T-cell (primary cell): Measurements from ENCODE around the gene ESYT1. TPM values are rescaled to one million over a fixed set of nuclear protein-coding genes. Genes with fewer than 3 reads are reported as not detected.

Experiments
- ATAC-seq, 4 experiments: fragments of 200-7000 bp in 3 of 4; fragments of 150-1000 bp in 1 of 4; cut with Tn5 transposase; replicated peaks in 1 of 4; 1 replicate in 3 of 4; 2 replicates in 1 of 4; pipeline ENCODE4 v1.10.0; 2021; ENCODE audit warnings: moderate library complexity in 3 of 4, mild to moderate bottlenecking in 2 of 4, moderate number of reproducible peaks in 1 of 4
- CTCF ChIA-PET, 2 donors: fragments of 300-600 bp; sonication (Branson Sonifier 250); formaldehyde crosslinking; loops; one replicate each; lab custom pipeline; 2022; ENCODE audit warnings: antibody characterized with exemption in 2 of 2; lab: Charles Lee
- POLR2A ChIA-PET, 2 donors: fragments of 300-600 bp; sonication (Branson Sonifier 250); formaldehyde crosslinking; loops; one replicate each; lab custom pipeline; 2022; ENCODE audit warnings: antibody characterized with exemption in 2 of 2; lab: Charles Lee
- DNase-seq, 35 experiments: peaks; one replicate each; pipeline versions ENCODE4 v3.0.0 to v3.0.0-alpha.2; 2013 to 2023
- H3K27ac ChIP-seq: one replicate; pipeline ENCODE4 v1.5.1; 2013; ENCODE audit warnings: low read length
- H3K27me3 ChIP-seq, 2 experiments: replicated peaks in 1 of 2; 1 replicate in 1 of 2; 2 replicates in 1 of 2; pipeline versions ENCODE4 v1.6.1 to v1.7.0; 2013; ENCODE audit warnings: low read length in 1 of 2, mixed read lengths in 1 of 2; ENCODE audit not compliant: control insufficient read depth in 2 of 2, insufficient read depth in 2 of 2; ENCODE audit errors: extremely low read depth in 1 of 2
- H3K36me3 ChIP-seq, 2 donors: 1 replicate in 1 of 2; 2 replicates in 1 of 2; pipeline versions ENCODE4 v1.6.1 to v1.7.0; 2013; ENCODE audit warnings: low read length in 1 of 2; ENCODE audit not compliant: control insufficient read depth in 2 of 2, insufficient read depth in 1 of 2; ENCODE audit errors: extremely low read depth in 1 of 2
- H3K4me1 ChIP-seq, 2 experiments: 1 replicate in 1 of 2; 2 replicates in 1 of 2; pipeline versions ENCODE4 v1.6.1 to v1.7.0; 2013; ENCODE audit warnings: low read length in 2 of 2, mixed read lengths in 1 of 2; ENCODE audit not compliant: insufficient read depth in 2 of 2, control insufficient read depth in 1 of 2; ENCODE audit errors: extremely low read depth in 1 of 2
- H3K4me3 ChIP-seq, 2 donors: 1 replicate in 1 of 2; 2 replicates in 1 of 2; pipeline versions ENCODE4 v1.5.1 to v1.7.0; 2013; ENCODE audit warnings: mild to moderate bottlenecking in 2 of 2, low read length in 1 of 2, moderate library complexity in 1 of 2; ENCODE audit not compliant: control insufficient read depth in 1 of 2; ENCODE audit errors: extremely low read depth in 1 of 2
- H3K9me3 ChIP-seq: 2 replicates; pipeline ENCODE4 v1.7.0; 2013
- H3K27ac Mint-ChIP-seq, 2 donors: one replicate each; pipeline ENCODE4 v1.8.0; 2020 to 2021; ENCODE audit warnings: mild to moderate bottlenecking in 2 of 2, mixed read lengths in 2 of 2
- H3K27me3 Mint-ChIP-seq, 2 donors: one replicate each; pipeline ENCODE4 v1.8.0; 2021 to 2022; ENCODE audit warnings: mixed read lengths in 2 of 2
- H3K36me3 Mint-ChIP-seq: one replicate; pipeline ENCODE4 v1.8.0; 2021; ENCODE audit warnings: mixed read lengths
- H3K4me1 Mint-ChIP-seq, 3 donors: one replicate each; pipeline ENCODE4 v1.8.0; 2020 to 2022; ENCODE audit warnings: mixed read lengths in 3 of 3, mild to moderate bottlenecking in 1 of 3
- H3K4me3 Mint-ChIP-seq, 3 donors: one replicate each; pipeline ENCODE4 v1.8.0; 2020 to 2022; ENCODE audit warnings: mild to moderate bottlenecking in 3 of 3, mixed read lengths in 3 of 3, moderate library complexity in 3 of 3
- H3K9me3 Mint-ChIP-seq, 3 donors: one replicate each; pipeline ENCODE4 v1.8.0; 2020 to 2022; ENCODE audit warnings: mixed read lengths in 3 of 3
- WGBS: methylation state at CpG from one replicate; pipeline ENCODE4 v1.1.5; 2013; ENCODE audit warnings: missing lambda C conversion rate; ENCODE audit not compliant: insufficient coverage; 5-methylcytosine and 5-hydroxymethylcytosine counted together
- total RNA-seq, 35 experiments: library from RNA in 6 of 35; stranded (reverse) in 6 of 35; fragments of 120-200 nt in 1 of 35; gene quantifications; one replicate each; pipeline versions ENCODE4 v1.2.1 to v1.2.4 and lab custom pipeline; 2013 to 2026

The ESYT1 gene
- total RNA-seq, 5 donors from 2014 or later (not counting 1 experiment from before 2014, with no cell fraction given) = 181 to 298 (median 276) TPM

DNA sequence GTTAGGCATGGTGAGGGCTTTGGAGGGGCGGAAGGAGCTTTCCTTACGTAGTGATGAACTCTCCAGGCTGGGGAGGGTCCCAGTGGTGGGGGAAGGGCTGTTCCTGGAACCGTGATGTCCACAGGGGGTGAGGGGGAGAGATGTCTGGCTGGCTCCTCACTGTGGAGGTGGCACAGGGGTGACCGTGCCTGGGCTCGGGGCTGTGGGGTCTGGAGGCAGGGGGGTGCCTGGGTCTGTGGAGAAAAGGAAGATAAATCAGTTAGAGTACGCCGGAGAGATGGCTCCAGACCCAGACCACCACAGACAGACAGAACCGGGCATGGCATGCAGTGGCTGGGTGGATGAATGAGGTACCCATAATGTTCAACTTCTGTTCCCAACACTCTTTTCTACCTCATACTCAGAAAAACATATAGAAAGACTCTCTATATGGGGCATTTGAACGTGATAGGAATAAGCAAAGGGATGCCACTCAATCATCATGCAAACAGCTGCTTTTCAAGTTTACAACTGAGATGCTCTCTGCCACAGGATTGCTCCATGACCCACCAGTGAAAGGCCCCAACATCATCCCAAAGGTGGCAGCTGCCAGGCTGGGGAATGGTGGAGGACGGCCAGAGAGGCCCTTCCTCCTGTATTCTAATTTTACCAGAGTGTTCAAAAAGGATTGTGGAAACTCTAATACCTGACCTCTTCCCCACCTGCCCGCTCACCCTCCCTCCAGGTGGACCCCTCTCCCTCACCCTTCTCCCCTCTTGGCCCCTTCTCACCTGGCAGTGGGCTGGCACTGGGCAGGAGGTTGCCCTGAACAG, 35.7 kb downstream of the ESYT1 start:
- 70% methylated on average over 3 of the region's 11 CpGs for WGBS
- Mint-ChIP-seq H3K4me3 (no peak overlapping the region), H3K9me3 (no peaks in the 10 kb centered on the region), H3K4me1 (peaks cover 29 to 39% (median 38%) of the 10 kb centered on the region in 3 donors), H3K27ac (peak overlapping the region; percentile 28 to 63), H3K36me3 (peaks cover 51% of the 10 kb centered on the region), H3K27me3 (no peaks in the 10 kb centered on the region)
- H3K27me3 ChIP-seq = no peaks in the 10 kb centered on the region
- no peak for ATAC-seq
- no peak overlapping the region for H3K27ac ChIP-seq
- no peak overlapping the region for H3K4me3 ChIP-seq
- peaks cover 5 to 89% of the 10 kb centered on the region in 2 donors for H3K36me3 ChIP-seq
- no peak for DNase-seq
- CTCF ChIA-PET = interaction anchor here in 1 of 2 donors (0.6 to 1.1 kb wide), 4 partner anchors 17 to 190 kb away, joined by 3 read pairs; partner anchors contain the start of genes RAB5B and SMARCC2
- peaks cover 18 to 39% of the 10 kb centered on the region in 2 experiments for H3K4me1 ChIP-seq
- POLR2A ChIA-PET = interaction anchor here in 1 of 2 donors (0.8 kb wide), 1 partner anchor 30 kb away, joined by 6 read pairs; no protein-coding TSS in a partner anchor
- no peaks in the 10 kb centered on the region for H3K9me3 ChIP-seq

DNA sequence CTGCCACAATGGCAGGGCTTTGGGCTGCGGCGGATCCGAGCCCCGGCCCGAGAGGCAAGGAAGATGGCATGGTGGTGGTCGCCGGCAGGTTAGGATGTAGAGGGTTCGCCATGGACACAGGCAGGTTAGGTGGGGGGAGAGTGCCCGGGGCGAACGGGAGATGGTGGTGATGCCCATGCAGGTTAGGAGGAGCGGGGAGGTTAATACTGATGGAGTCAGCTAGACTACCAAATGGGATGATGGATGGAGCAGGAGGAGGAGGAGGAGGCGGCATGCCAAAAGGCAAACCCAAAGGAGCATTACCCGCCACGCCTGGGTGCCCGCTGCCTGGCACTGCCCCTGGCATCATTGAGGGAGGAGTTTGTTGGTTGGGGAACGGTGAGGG, 36.3 kb downstream of the ESYT1 start:
- Mint-ChIP-seq H3K4me1 (peaks cover 23 to 33% (median 32%) of the 10 kb centered on the region in 3 donors), H3K36me3 (peaks cover 51% of the 10 kb centered on the region), H3K27ac (no peak overlapping the region), H3K4me3 (no peak overlapping the region), H3K9me3 (no peaks in the 10 kb centered on the region), H3K27me3 (no peaks in the 10 kb centered on the region)
- Histone ChIP-seq H3K4me1 (peaks cover 18 to 33% of the 10 kb centered on the region in 2 experiments), H3K9me3 (no peaks in the 10 kb centered on the region), H3K36me3 (peaks cover 7 to 94% of the 10 kb centered on the region in 2 donors), H3K4me3 (no peak overlapping the region), H3K27ac (no peak overlapping the region), H3K27me3 (no peaks in the 10 kb centered on the region)
- WGBS = over 99% methylated on average over 11 of the region's 17 CpGs
- POLR2A ChIA-PET = no interaction called here
- CTCF ChIA-PET = interaction anchor here in 1 of 2 donors (1.7 kb wide), 1 partner anchor 24 kb away, joined by 4 read pairs; no protein-coding TSS in a partner anchor
- ATAC-seq = no peak
- no peak for DNase-seq

DNA sequence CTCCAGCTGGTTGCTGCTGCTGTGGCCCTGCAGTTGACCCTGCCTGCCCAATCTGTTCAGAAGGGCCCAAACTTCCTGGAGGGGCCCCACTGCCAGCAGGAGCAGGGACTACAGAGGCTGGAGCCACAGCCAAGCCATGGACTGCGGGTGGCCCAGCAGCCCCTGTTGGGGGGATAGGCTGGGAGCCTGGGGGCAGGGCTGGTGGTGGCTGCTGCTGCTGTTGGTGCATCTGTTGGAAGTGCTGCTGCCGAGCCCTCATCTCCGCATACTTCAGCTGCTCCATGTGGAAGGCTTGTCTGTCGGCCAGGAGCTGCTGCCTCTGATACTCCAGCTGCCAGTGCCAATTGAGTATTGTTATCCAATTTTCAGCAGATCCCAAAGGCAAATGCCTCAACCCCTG, 37.3 kb downstream of the ESYT1 start:
- Mint-ChIP-seq H3K4me1 (peaks cover 13 to 23% (median 22%) of the 10 kb centered on the region in 3 donors), H3K4me3 (no peak overlapping the region), H3K36me3 (peaks cover 50% of the 10 kb centered on the region), H3K27me3 (no peaks in the 10 kb centered on the region), H3K27ac (peak overlapping the region; percentile 18 to 23), H3K9me3 (no peaks in the 10 kb centered on the region)
- H3K4me3 ChIP-seq = no peak overlapping the region
- H3K9me3 ChIP-seq = no peaks in the 10 kb centered on the region
- ChIA-PET POLR2A (no interaction called here), CTCF (interaction anchor here in 1 of 2 donors (1.7 kb wide), 1 partner anchor 23 kb away, joined by 4 read pairs; no protein-coding TSS in a partner anchor)
- no peak for DNase-seq
- H3K36me3 ChIP-seq = peaks cover 7 to 94% of the 10 kb centered on the region in 2 donors
- 94% methylated on average over 4 of the region's 4 CpGs for WGBS
- no peak for ATAC-seq
- H3K27me3 ChIP-seq = no peaks in the 10 kb centered on the region
- H3K4me1 ChIP-seq = peaks cover 9 to 22% of the 10 kb centered on the region in 2 experiments
- H3K27ac ChIP-seq = no peak overlapping the region

GRCh38 chr12:56169229-56169759, 41.2 kb downstream of the ESYT1 start:
- ChIA-PET POLR2A (no interaction called here), CTCF (interaction anchor here in 1 of 2 donors (0.6 kb wide), 1 partner anchor 25 kb away, joined by 3 read pairs; no protein-coding TSS in a partner anchor)
- H3K36me3 Mint-ChIP-seq = peaks cover 55% of the 10 kb centered on the region
- peak overlapping the region; percentile 19 to 73 for H3K27ac Mint-ChIP-seq
- H3K4me1 Mint-ChIP-seq = no peaks in the 10 kb centered on the region
- DNase-seq (no peak), ATAC-seq (no peak)
- no peaks in the 10 kb centered on the region for H3K27me3 Mint-ChIP-seq
- H3K9me3 Mint-ChIP-seq = no peaks in the 10 kb centered on the region
- no peak overlapping the region for H3K27ac ChIP-seq
- H3K4me3 Mint-ChIP-seq = no peak overlapping the region
- no peak overlapping the region for H3K4me3 ChIP-seq
- no peaks in the 10 kb centered on the region for H3K4me1 ChIP-seq
- H3K9me3 ChIP-seq = no peaks in the 10 kb centered on the region
- 38% methylated on average over 1 of the region's 11 CpGs for WGBS
- H3K27me3 ChIP-seq = no peaks in the 10 kb centered on the region
- peaks cover 31 to 92% of the 10 kb centered on the region in 2 donors for H3K36me3 ChIP-seq

DNA sequence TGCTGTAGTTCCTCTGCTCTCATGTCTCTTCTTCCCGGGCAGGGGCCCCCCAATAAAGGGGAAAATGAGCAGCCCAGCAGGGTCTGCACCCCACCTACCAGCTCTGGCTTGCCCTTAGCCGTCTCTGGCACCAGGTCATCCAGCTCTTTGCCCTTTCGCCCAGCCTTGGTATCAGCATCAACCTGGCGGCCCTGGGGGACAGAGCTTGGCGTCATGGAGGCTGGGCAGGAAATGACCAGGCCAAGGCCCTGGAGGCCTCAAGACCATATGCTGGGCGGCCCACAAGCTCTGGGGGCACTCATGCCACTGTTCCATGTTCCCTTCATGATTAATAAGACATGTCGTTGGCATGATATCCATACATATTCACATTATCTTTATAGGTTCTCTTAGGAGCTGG, 44.8 kb downstream of the ESYT1 start:
- Mint-ChIP-seq H3K4me1 (peaks cover 0 to 2% (median 0%) of the 10 kb centered on the region in 3 donors), H3K9me3 (no peaks in the 10 kb centered on the region), H3K27me3 (no peaks in the 10 kb centered on the region), H3K4me3 (no peak overlapping the region), H3K36me3 (peaks cover 56% of the 10 kb centered on the region), H3K27ac (no peak overlapping the region)
- Histone ChIP-seq H3K9me3 (no peaks in the 10 kb centered on the region), H3K4me1 (no peaks in the 10 kb centered on the region), H3K27me3 (no peaks in the 10 kb centered on the region), H3K36me3 (peaks cover 34 to 87% of the 10 kb centered on the region in 2 donors), H3K4me3 (no peak overlapping the region), H3K27ac (no peak overlapping the region)
- ChIA-PET CTCF (no interaction called here), POLR2A (interaction anchor here (0.5 to 0.7 kb wide), 2 partner anchors 10 to 29 kb away, joined by 3 to 6 read pairs; no protein-coding TSS in a partner anchor)
- DNase-seq (no peak), ATAC-seq (no peak)
- WGBS = 91% methylated on average over 5 of the region's 7 CpGs

DNA sequence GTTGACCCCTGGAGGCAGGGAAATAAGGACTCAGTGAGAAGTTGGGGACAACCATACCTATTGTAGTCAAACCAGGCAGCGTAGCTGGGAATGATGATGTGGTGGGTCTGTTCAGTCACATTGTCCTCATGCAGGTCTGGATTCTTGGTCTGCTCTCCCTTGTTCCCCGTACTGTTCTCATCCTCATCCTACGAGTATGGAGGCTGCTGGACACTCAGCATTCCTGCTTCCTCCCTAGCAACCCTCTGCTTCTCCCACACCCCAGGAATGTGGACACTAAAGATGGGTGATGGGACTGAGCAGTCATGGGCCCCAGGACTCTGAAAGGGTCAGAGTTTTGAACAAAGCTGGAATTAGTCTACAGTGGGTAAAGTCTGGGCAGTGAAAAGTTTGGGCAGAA, 50.3 kb downstream of the ESYT1 start:
- Histone ChIP-seq H3K4me3 (no peak overlapping the region), H3K36me3 (peaks cover 14 to 80% of the 10 kb centered on the region in 2 donors), H3K4me1 (no peaks in the 10 kb centered on the region), H3K27me3 (no peaks in the 10 kb centered on the region), H3K9me3 (no peaks in the 10 kb centered on the region), H3K27ac (no peak overlapping the region)
- no peak for ATAC-seq
- ChIA-PET POLR2A (no interaction called here), CTCF (no interaction called here)
- Mint-ChIP-seq H3K27ac (no peak overlapping the region), H3K9me3 (no peaks in the 10 kb centered on the region), H3K4me1 (peaks cover 0 to 6% (median 0%) of the 10 kb centered on the region in 3 donors), H3K27me3 (no peaks in the 10 kb centered on the region), H3K36me3 (peaks cover 59% of the 10 kb centered on the region), H3K4me3 (no peak overlapping the region)
- DNase-seq = no peak
- WGBS = no CpG with 5 or more reads among the region's 3 CpGs
